ENCODE data around the gene PHF21A. TPM values are rescaled to one million over a fixed set of nuclear protein-coding genes. Genes with fewer than 3 reads are reported as not detected.

The PHF21A gene
- total and polyA plus RNA-seq, 2 donors (not counting 3 experiments of a cell fraction or from before 2014, with no cell fraction given) = 14.1 to 30.5 TPM

- H3K27me3 ChIP-seq (ENCODE audit: control insufficient read depth in 2 of 2, insufficient read depth in 2 of 2, low read length in 2 of 2) = no peaks in the 10 kb centered on the region
- H3K36me3 ChIP-seq (ENCODE audit: control insufficient read depth in 2 of 2, extremely low read depth in 1 of 2, insufficient read depth in 2 of 2, low read length in 2 of 2) = no peaks in the 10 kb centered on the region
- peaks cover 5% of the 10 kb centered on the region for H3K4me1 ChIP-seq (ENCODE audit: control insufficient read depth, extremely low read depth, insufficient read depth, low read length)
- no peaks in the 10 kb centered on the region for H3K9me1 ChIP-seq (replicated peaks; ENCODE audit: control insufficient read depth, extremely low read depth, insufficient read depth, low read length)
- no peak overlapping the region for H3K4me2 ChIP-seq (ENCODE audit: insufficient read depth, low read length)
- no peaks in the 10 kb centered on the region for H3K79me2 ChIP-seq (ENCODE audit: control insufficient read depth, insufficient read depth, low read length)
- no peak overlapping the region for H3K9ac ChIP-seq (replicated peaks; ENCODE audit: extremely low read depth, insufficient read depth, low read length)
- DNase-seq (ENCODE audit: low read depth, low spot score) = no peak
- POLR2A ChIA-PET = no interaction called here
- no peaks in the 10 kb centered on the region for H4K20me1 ChIP-seq (replicated peaks; ENCODE audit: control insufficient read depth, extremely low read depth, insufficient read depth, low read length)
- BruUV-seq (replicated peaks) = no TSS peak
- intact Hi-C loops (cut with micrococcal nuclease) (no loop called here), dilution Hi-C loops (cut with MboI; ENCODE audit: extremely low pct_ligation_motif_present, low sequenced_read_pairs) (no loop called here)
- no peak overlapping the region for H3K27ac ChIP-seq (ENCODE audit: insufficient read depth, low read depth, low read length)
- H2AFZ ChIP-seq (ENCODE audit: low read depth, low read length) = no peak overlapping the region
- H3K9me3 ChIP-seq (replicated peaks; ENCODE audit: control insufficient read depth, insufficient read depth, low read length) = no peaks in the 10 kb centered on the region
- CTCF ChIA-PET = no interaction called here
- FAIRE-seq = no peak
- TF ChIP-seq MYC (IDR thresholded peaks at IDR 0.05; ENCODE audit: low read depth, low read length) (no peak), FOS (IDR thresholded peaks at IDR 0.05; ENCODE audit: borderline replicate concordance, insufficient read depth, low read length) (no peak), POLR2AphosphoS5 (IDR thresholded peaks at IDR 0.05; ENCODE audit: insufficient read depth, low read depth, low read length) (no peak), EZH2 (IDR thresholded peaks at IDR 0.05; ENCODE audit: borderline replicate concordance, low read depth, low read length, severe bottlenecking) (no peak), GATA2 (IDR thresholded peaks at IDR 0.05; ENCODE audit: insufficient read depth, insufficient read length, low read depth, low read length) (no peak)
- TF ChIP-seq, protein P1, sequence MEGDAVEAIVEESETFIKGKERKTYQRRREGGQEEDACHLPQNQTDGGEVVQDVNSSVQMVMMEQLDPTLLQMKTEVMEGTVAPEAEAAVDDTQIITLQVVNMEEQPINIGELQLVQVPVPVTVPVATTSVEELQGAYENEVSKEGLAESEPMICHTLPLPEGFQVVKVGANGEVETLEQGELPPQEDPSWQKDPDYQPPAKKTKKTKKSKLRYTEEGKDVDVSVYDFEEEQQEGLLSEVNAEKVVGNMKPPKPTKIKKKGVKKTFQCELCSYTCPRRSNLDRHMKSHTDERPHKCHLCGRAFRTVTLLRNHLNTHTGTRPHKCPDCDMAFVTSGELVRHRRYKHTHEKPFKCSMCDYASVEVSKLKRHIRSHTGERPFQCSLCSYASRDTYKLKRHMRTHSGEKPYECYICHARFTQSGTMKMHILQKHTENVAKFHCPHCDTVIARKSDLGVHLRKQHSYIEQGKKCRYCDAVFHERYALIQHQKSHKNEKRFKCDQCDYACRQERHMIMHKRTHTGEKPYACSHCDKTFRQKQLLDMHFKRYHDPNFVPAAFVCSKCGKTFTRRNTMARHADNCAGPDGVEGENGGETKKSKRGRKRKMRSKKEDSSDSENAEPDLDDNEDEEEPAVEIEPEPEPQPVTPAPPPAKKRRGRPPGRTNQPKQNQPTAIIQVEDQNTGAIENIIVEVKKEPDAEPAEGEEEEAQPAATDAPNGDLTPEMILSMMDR (IDR thresholded peaks at IDR 0.05; ENCODE audit: extremely low read depth in 1 of 2, insufficient read depth in 1 of 2, low read depth in 1 of 2, low read length in 2 of 2) = no peak
- no peak overlapping the region for H3K4me3 ChIP-seq (replicated peaks in 1 of 3; ENCODE audit: insufficient read depth in 1 of 3, low read depth in 1 of 3, low read length in 3 of 3)
Observed at GRCh38 chr11:46026606-46027293, 94.5 kb downstream of the PHF21A start.

Measured in endothelial cell of umbilical vein (primary cell).